Endothelial cell of umbilical vein (primary cell): ENCODE measurements around the gene SNAPC2. TPM values are rescaled to one million over a fixed set of nuclear protein-coding genes. Genes with fewer than 3 reads are reported as not detected.

Experiments
- BruUV-seq: library from RNA; stranded (reverse); fragments of 400-500 nt; replicated peaks from 2 replicates; lab custom pipeline; 2021; lab: Mats Ljungman, UMichigan
- CTCF ChIA-PET: fragments of 300-600, 350-600 bp; sonication (Branson Sonifier 250); formaldehyde crosslinking; loops from one replicate; lab custom pipeline; 2021; ENCODE audit warnings: antibody characterized with exemption, inconsistent platforms; lab: Charles Lee
- POLR2A ChIA-PET: fragments of 300-600, 350-600 bp; sonication (Branson Sonifier 250); formaldehyde crosslinking; loops from one replicate; lab custom pipeline; 2021; ENCODE audit warnings: antibody characterized with exemption, inconsistent platforms; lab: Charles Lee
- DNase-seq: peaks from one replicate; pipeline ENCODE4 v3.0.0-alpha.2; 2011; ENCODE audit warnings: low read depth, low spot score
- FAIRE-seq: peaks from 2 replicates; lab custom pipeline; 2011; peaks lifted over from hg19 to GRCh38; lab: Jason Lieb, UNC
- H2AFZ ChIP-seq: 2 replicates; pipeline ENCODE4 v1.6.0; 2012; ENCODE audit warnings: low read depth, low read length, control low read depth, inconsistent platforms
- H3K27ac ChIP-seq: 2 replicates; pipeline ENCODE4 v1.5.1; 2011; ENCODE audit warnings: low read depth, mild to moderate bottlenecking, control low read depth, low read length, moderate library complexity; ENCODE audit not compliant: insufficient read depth
- H3K27me3 ChIP-seq, 2 experiments: 2 replicates each; pipeline versions ENCODE4 v1.6.0 to v1.6.1; 2011; ENCODE audit warnings: low read length in 2 of 2, mixed read lengths in 1 of 2; ENCODE audit not compliant: control insufficient read depth in 2 of 2, insufficient read depth in 2 of 2
- H3K36me3 ChIP-seq, 2 experiments: 2 replicates in 1 of 2; 3 replicates in 1 of 2; pipeline ENCODE4 v1.5.1; 2011; ENCODE audit warnings: low read length in 2 of 2, mild to moderate bottlenecking in 1 of 2, moderate library complexity in 1 of 2; ENCODE audit not compliant: control insufficient read depth in 2 of 2, insufficient read depth in 2 of 2; ENCODE audit errors: extremely low read depth in 1 of 2
- H3K4me1 ChIP-seq: 3 replicates; pipeline ENCODE4 v1.5.1; 2011; ENCODE audit warnings: mild to moderate bottlenecking, low read length; ENCODE audit not compliant: control insufficient read depth, insufficient read depth; ENCODE audit errors: extremely low read depth
- H3K4me2 ChIP-seq: 2 replicates; pipeline ENCODE4 v1.6.1; 2011; ENCODE audit warnings: low read length, control low read depth, mixed read lengths; ENCODE audit not compliant: insufficient read depth
- H3K4me3 ChIP-seq, 3 experiments: fragments of 200-600 bp in 1 of 3; sonication (generic), shearing (Covaris generic) in 1 of 3; replicated peaks in 1 of 3; 2 replicates each; pipeline ENCODE4 v1.5.1; 2011 to 2016; ENCODE audit warnings: control low read depth in 3 of 3, low read length in 3 of 3, mild to moderate bottlenecking in 2 of 3, inconsistent platforms in 1 of 3, low read depth in 1 of 3, moderate library complexity in 1 of 3; ENCODE audit not compliant: insufficient read depth in 1 of 3
- H3K79me2 ChIP-seq: 2 replicates; pipeline ENCODE4 v1.6.0; 2012; ENCODE audit warnings: low read length, inconsistent platforms; ENCODE audit not compliant: control insufficient read depth, insufficient read depth
- H3K9ac ChIP-seq: replicated peaks from 2 replicates; pipeline ENCODE3; 2011; ENCODE audit warnings: low read length, control low read depth; ENCODE audit not compliant: insufficient read depth; ENCODE audit errors: extremely low read depth
- H3K9me1 ChIP-seq: replicated peaks from 3 replicates; pipeline ENCODE4 v1.6.0; 2011; ENCODE audit warnings: mild to moderate bottlenecking, low read length; ENCODE audit not compliant: control insufficient read depth, insufficient read depth; ENCODE audit errors: extremely low read depth
- H3K9me3 ChIP-seq: replicated peaks from 2 replicates; pipeline ENCODE4 v1.5.1; 2012; ENCODE audit warnings: low read length, inconsistent platforms; ENCODE audit not compliant: control insufficient read depth, insufficient read depth
- H4K20me1 ChIP-seq: replicated peaks from 2 replicates; pipeline ENCODE3; 2011; ENCODE audit warnings: mild to moderate bottlenecking, low read length; ENCODE audit not compliant: control insufficient read depth, insufficient read depth; ENCODE audit errors: extremely low read depth
- EZH2 ChIP-seq: IDR thresholded peaks from 2 replicates; pipeline ENCODE4 v1.6.1; 2012; ENCODE audit warnings: borderline replicate concordance, low read depth, mild to moderate bottlenecking, moderate library complexity, low read length, inconsistent platforms; ENCODE audit not compliant: severe bottlenecking
- FOS ChIP-seq: IDR thresholded peaks from 2 replicates; pipeline ENCODE4 v1.6.1; 2011; ENCODE audit warnings: mild to moderate bottlenecking, low read length, moderate library complexity, borderline replicate concordance; ENCODE audit not compliant: insufficient read depth
- GATA2 ChIP-seq: IDR thresholded peaks from 2 replicates; pipeline ENCODE4 v1.7.0; 2011; ENCODE audit warnings: low read depth, mild to moderate bottlenecking, moderate library complexity, mixed read lengths, low read length; ENCODE audit not compliant: insufficient read length, insufficient read depth
- JUN ChIP-seq: IDR thresholded peaks from 2 replicates; pipeline ENCODE4 v1.6.1; 2011; ENCODE audit warnings: borderline replicate concordance, low read depth; ENCODE audit not compliant: insufficient read length, insufficient read depth
- MYC ChIP-seq: IDR thresholded peaks from one replicate; pipeline ENCODE4 v1.6.1; 2011; ENCODE audit warnings: mild to moderate bottlenecking, low read depth, low read length
- POLR2A ChIP-seq: IDR thresholded peaks from 2 replicates; pipeline ENCODE4 v1.6.1; 2012; ENCODE audit warnings: low read depth, mild to moderate bottlenecking, control low read depth, low read length
- POLR2AphosphoS5 ChIP-seq: IDR thresholded peaks from 2 replicates; pipeline ENCODE4 v1.6.1; 2012; ENCODE audit warnings: low read depth, mild to moderate bottlenecking, control low read depth, low read length, moderate library complexity; ENCODE audit not compliant: insufficient read depth
- dilution Hi-C: fragments of 300-500 bp; cut with MboI; formaldehyde crosslinking; loops from one replicate; pipeline ENCODE4 v1.15.0; 2019; ENCODE audit warnings: low sequenced_read_pairs; ENCODE audit not compliant: extremely low pct_ligation_motif_present
- intact Hi-C: fragments of 100-400 bp; cut with micrococcal nuclease; formaldehyde crosslinking; loops from one replicate; pipeline ENCODE4 v1.10.0; 2022
- polyA plus RNA-seq, 4 experiments: library from polyadenylated mRNA; depleted of rRNA in 3 of 4; stranded (reverse) in 3 of 4; unstranded in 1 of 4; fragments of >200 nt; gene quantifications; 2 replicates each; pipeline versions ENCODE4 v1.2.1 to v1.2.3, GENCODE V29; 2011 to 2012; ENCODE audit warnings: missing spikeins in 1 of 4
- total RNA-seq: library from RNA; stranded (reverse); gene quantifications from 2 replicates; pipeline ENCODE4 v1.2.3, GENCODE V29; 2021
- TF ChIP-seq, protein P1 (sequence below): IDR thresholded peaks from 2 replicates; pipeline ENCODE4 v1.6.1; 2011; ENCODE audit not compliant: insufficient read depth, insufficient read length
- TF ChIP-seq, protein P2 (sequence below), 2 donors: IDR thresholded peaks; 1 replicate in 1 of 2; 2 replicates in 1 of 2; pipeline ENCODE4 v1.5.1; 2011; ENCODE audit warnings: low read length in 2 of 2, mild to moderate bottlenecking in 2 of 2, moderate library complexity in 2 of 2, control low read depth in 1 of 2, inconsistent platforms in 1 of 2, low read depth in 1 of 2; ENCODE audit not compliant: insufficient read depth in 1 of 2; ENCODE audit errors: extremely low read depth in 1 of 2

The SNAPC2 gene
- total and polyA plus RNA-seq, 2 donors (not counting 3 experiments of a cell fraction or from before 2014, with no cell fraction given), result 23.7 to 25.8 TPM

DNA sequence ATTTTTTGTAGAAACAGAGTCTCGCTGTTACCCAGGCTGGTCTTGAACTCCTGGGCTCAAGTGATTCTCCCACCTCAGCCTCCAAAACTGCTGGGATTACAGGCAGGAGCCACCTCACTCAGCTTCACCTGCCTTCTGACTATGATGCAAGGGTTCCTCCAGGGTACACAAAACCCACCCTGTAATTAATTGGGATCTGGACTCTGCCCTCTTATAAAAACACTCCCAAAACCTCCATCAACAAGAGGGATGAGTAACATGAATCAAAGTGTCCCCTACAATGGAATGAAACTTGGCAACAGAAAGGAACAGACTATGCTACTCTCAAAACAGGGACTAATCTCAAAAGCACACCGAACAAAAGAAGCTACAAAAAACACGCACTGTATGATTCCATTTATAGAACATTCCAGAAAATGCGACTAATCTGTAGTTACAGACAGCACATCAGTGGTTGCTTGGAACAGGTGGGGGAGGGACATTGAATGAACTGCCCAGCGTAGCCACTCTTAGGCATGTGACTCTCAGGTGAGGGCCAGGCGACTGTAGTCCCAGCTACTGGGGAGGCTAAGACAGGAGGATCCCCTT is 42.8 kb upstream of the SNAPC2 start:
- dilution Hi-C loops, result no loop called here
- no peaks in the 10 kb centered on the region for H3K4me1 ChIP-seq
- H3K27me3 ChIP-seq, result peaks cover 11 to 23% of the 10 kb centered on the region in 2 experiments
- no peaks in the 10 kb centered on the region for H3K36me3 ChIP-seq
- no peaks in the 10 kb centered on the region for H4K20me1 ChIP-seq
- POLR2A ChIA-PET, result no interaction called here
- CTCF ChIA-PET, result interaction anchor here (0.8 to 2.1 kb wide), 2 partner anchors 8 to 40 kb away, joined by 3 to 5 read pairs; no protein-coding TSS in a partner anchor
- no peak overlapping the region for H3K27ac ChIP-seq
- no peak for TF ChIP-seq MYC
- no peak for TF ChIP-seq FOS
- TF ChIP-seq, protein P1, sequence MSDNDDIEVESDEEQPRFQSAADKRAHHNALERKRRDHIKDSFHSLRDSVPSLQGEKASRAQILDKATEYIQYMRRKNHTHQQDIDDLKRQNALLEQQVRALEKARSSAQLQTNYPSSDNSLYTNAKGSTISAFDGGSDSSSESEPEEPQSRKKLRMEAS, result no peak
- TF ChIP-seq EZH2, result no peak
- no peak for TF ChIP-seq JUN
- TF ChIP-seq, protein P2, sequence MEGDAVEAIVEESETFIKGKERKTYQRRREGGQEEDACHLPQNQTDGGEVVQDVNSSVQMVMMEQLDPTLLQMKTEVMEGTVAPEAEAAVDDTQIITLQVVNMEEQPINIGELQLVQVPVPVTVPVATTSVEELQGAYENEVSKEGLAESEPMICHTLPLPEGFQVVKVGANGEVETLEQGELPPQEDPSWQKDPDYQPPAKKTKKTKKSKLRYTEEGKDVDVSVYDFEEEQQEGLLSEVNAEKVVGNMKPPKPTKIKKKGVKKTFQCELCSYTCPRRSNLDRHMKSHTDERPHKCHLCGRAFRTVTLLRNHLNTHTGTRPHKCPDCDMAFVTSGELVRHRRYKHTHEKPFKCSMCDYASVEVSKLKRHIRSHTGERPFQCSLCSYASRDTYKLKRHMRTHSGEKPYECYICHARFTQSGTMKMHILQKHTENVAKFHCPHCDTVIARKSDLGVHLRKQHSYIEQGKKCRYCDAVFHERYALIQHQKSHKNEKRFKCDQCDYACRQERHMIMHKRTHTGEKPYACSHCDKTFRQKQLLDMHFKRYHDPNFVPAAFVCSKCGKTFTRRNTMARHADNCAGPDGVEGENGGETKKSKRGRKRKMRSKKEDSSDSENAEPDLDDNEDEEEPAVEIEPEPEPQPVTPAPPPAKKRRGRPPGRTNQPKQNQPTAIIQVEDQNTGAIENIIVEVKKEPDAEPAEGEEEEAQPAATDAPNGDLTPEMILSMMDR (IDR thresholded peaks at IDR 0.05; ENCODE audit: extremely low read depth in 1 of 2, insufficient read depth in 1 of 2, low read depth in 1 of 2, low read length in 2 of 2), result no peak
- no peak for TF ChIP-seq GATA2
- TF ChIP-seq POLR2AphosphoS5, result no peak
- TF ChIP-seq POLR2A, result no peak
- no peak overlapping the region for H3K4me2 ChIP-seq
- no peak overlapping the region for H3K9ac ChIP-seq
- no peak overlapping the region for H3K4me3 ChIP-seq
- intact Hi-C loops, result no loop called here
- H3K9me1 ChIP-seq, result no peaks in the 10 kb centered on the region
- H2AFZ ChIP-seq, result no peak overlapping the region
- H3K79me2 ChIP-seq, result no peaks in the 10 kb centered on the region
- no TSS peak for BruUV-seq
- DNase-seq, result no peak
- no peak for FAIRE-seq
- no peaks in the 10 kb centered on the region for H3K9me3 ChIP-seq
